Measurements from ENCODE around the gene EZR. TPM values are rescaled to one million over a fixed set of nuclear protein-coding genes. Genes with fewer than 3 reads are reported as not detected.

The EZR gene
- total and polyA plus RNA-seq, 9 of the 15 experiments (the other 6 are each of a cell fraction or from before 2014, with no cell fraction given), result 36.5 to 162 (median 104) TPM

GRCh38 chr6:158786645-158787304 is 32.4 kb downstream of the EZR start:
- Histone ChIP-seq H3K9me3 (replicated peaks; ENCODE audit: control insufficient read depth, insufficient read depth, low read depth, low read length) (no peaks in the 10 kb centered on the region), H3K9ac (ENCODE audit: insufficient read depth in 1 of 2, low read depth in 2 of 2, low read length in 2 of 2) (no peak overlapping the region), H3K4me2 (ENCODE audit: insufficient read depth, low read length) (no peak overlapping the region), H3K9me1 (ENCODE audit: control insufficient read depth, insufficient read depth, low read length) (no peaks in the 10 kb centered on the region), H3K27ac (ENCODE audit: extremely low read depth, low read depth, low read length) (no peak overlapping the region), H4K20me1 (replicated peaks; ENCODE audit: control insufficient read depth, insufficient read depth, low read length) (0 out of 2 replicates have a peak, but pooled peaks cover 4% of the 10 kb centered on the region), H3K36me3 (ENCODE audit: control insufficient read depth, insufficient read depth, low read length) (peaks cover 82% of the 10 kb centered on the region), H3K4me1 (replicated peaks in 1 of 2; ENCODE audit: control insufficient read depth in 2 of 2, insufficient read depth in 2 of 2, low read length in 2 of 2) (no peaks in the 10 kb centered on the region), H3K4me3 (no peak overlapping the region), H3K79me2 (ENCODE audit: control insufficient read depth, insufficient read depth, low read length) (peaks cover 28% of the 10 kb centered on the region), H2AFZ (ENCODE audit: low read depth, low read length) (no peak overlapping the region), H3K27me3 (ENCODE audit: control insufficient read depth in 2 of 2, insufficient read depth in 2 of 2, low read length in 2 of 2) (no peaks in the 10 kb centered on the region)
- ChIA-PET POLR2A (no interaction called here), CTCF (ENCODE audit: low intra/inter-chr PET ratio) (no interaction called here)
- TF ChIP-seq GTF2A2 (tag; IDR thresholded peaks at IDR 0.05) (no peak), RBFOX2 (IDR thresholded peaks at IDR 0.05; ENCODE audit: low read depth, low read length) (no peak), ZNF197 (CRISPR knock-in tag; IDR thresholded peaks at IDR 0.05; ENCODE audit: low read depth) (no peak), NELFE (IDR thresholded peaks at IDR 0.05; ENCODE audit: insufficient read depth, insufficient read length) (no peak), ARHGAP35 (IDR thresholded peaks at IDR 0.05; ENCODE audit: partially characterized antibody) (no peak), RREB1 (CRISPR knock-in tag; IDR thresholded peaks at IDR 0.05) (no peak), NUFIP1 (IDR thresholded peaks at IDR 0.05; ENCODE audit: partially characterized antibody) (no peak), ZNF408 (CRISPR knock-in tag; IDR thresholded peaks at IDR 0.05; ENCODE audit: low read depth) (no peak), ZNF583 (CRISPR knock-in tag; IDR thresholded peaks at IDR 0.05) (no peak), CREB1 (IDR thresholded peaks at IDR 0.05) (no peak), CREB1 (CRISPR knock-in tag; IDR thresholded peaks at IDR 0.05) (no peak), STAT6 (CRISPR knock-in tag; IDR thresholded peaks at IDR 0.05) (no peak), KDM5B (IDR thresholded peaks at IDR 0.05; ENCODE audit: insufficient replicate concordance, low read depth, low read length) (no peak)
- FAIRE-seq, result no peak
- no TSS peak for BruUV-seq (replicated peaks)
- intact Hi-C loops (cut with micrococcal nuclease), result no loop called here
- in situ Hi-C loops (cut with MboI), result loop anchor here (10.0 kb wide), 1 partner anchor 318 kb away; no protein-coding TSS in a partner anchor
- DNase-seq (ENCODE audit: extremely low read depth in 1 of 4, low spot score in 3 of 4), result no peak
- 90% methylated on average over 6 of the region's 6 CpGs for WGBS (ENCODE audit: insufficient coverage, low coverage, missing lambda C conversion rate)
- no peak for ATAC-seq
